K562 (cell line): Measurements from ENCODE around the gene BICD1. TPM values are rescaled to one million over a fixed set of nuclear protein-coding genes. Genes with fewer than 3 reads are reported as not detected.

Experiments
- ATAC-seq: fragments of 200-7000 bp; cut with Tn5 transposase; 3 replicates; pipeline ENCODE4 v1.9.1; 2020; ENCODE audit warnings: moderate library complexity
- BruUV-seq: library from RNA; stranded (reverse); fragments of 400-500 nt; replicated peaks from 2 replicates; lab custom pipeline; 2021; lab: Mats Ljungman, UMichigan
- CTCF ChIA-PET: fragments of 300-600 bp; formaldehyde crosslinking; extraction: SDS; loops from one replicate; lab custom pipeline; 2021; ENCODE audit warnings: low intra/inter-chr PET ratio; lab: Yijun Ruan, JAX
- POLR2A ChIA-PET: fragments of 300-600, 350-650 bp; sonication (Branson Sonifier 250); formaldehyde crosslinking; extraction: SDS; loops from one replicate; lab custom pipeline; 2021; ENCODE audit warnings: antibody characterized with exemption, inconsistent platforms; lab: Yijun Ruan, JAX
- DNase-seq, 4 experiments: peaks; one replicate each; pipeline versions ENCODE4 v3.0.0 to v3.0.0-alpha.2; 2011 to 2018; ENCODE audit warnings: low spot score in 3 of 4, mixed read lengths in 3 of 4; ENCODE audit errors: extremely low read depth in 1 of 4
- FAIRE-seq: peaks from 2 replicates; lab custom pipeline; 2011; peaks lifted over from hg19 to GRCh38; lab: Jason Lieb, UNC
- H2AFZ ChIP-seq: 2 replicates; pipeline ENCODE4 v1.6.0; 2011; ENCODE audit warnings: low read depth, low read length, control low read depth, inconsistent platforms
- H3K27ac ChIP-seq: fragments of 200-600 bp; 3 replicates; pipeline ENCODE4 v1.8.0; 2011; ENCODE audit warnings: low read depth, mild to moderate bottlenecking, control low read depth, inconsistent platforms, low read length, moderate library complexity, mixed read lengths; ENCODE audit errors: extremely low read depth
- H3K27me3 ChIP-seq, 2 experiments: fragments of 300-600 bp in 1 of 2; 2 replicates in 1 of 2; 3 replicates in 1 of 2; pipeline versions ENCODE4 v1.6.0 to v1.8.0; 2011; ENCODE audit warnings: inconsistent platforms in 2 of 2, low read length in 2 of 2, mild to moderate bottlenecking in 1 of 2, mixed read lengths in 1 of 2, moderate library complexity in 1 of 2; ENCODE audit not compliant: control insufficient read depth in 2 of 2, insufficient read depth in 2 of 2
- H3K36me3 ChIP-seq: fragments of 300-600 bp; 3 replicates; pipeline ENCODE4 v1.8.0; 2011; ENCODE audit warnings: mild to moderate bottlenecking, low read length, inconsistent platforms; ENCODE audit not compliant: control insufficient read depth, insufficient read depth
- H3K4me1 ChIP-seq, 2 experiments: fragments of 200-600 bp in 1 of 2; replicated peaks in 1 of 2; 2 replicates in 1 of 2; 3 replicates in 1 of 2; pipeline versions ENCODE4 v1.5.1 to v1.8.0; 2011; ENCODE audit warnings: inconsistent platforms in 2 of 2, low read length in 2 of 2, mild to moderate bottlenecking in 1 of 2, mixed read lengths in 1 of 2, moderate library complexity in 1 of 2; ENCODE audit not compliant: control insufficient read depth in 2 of 2, insufficient read depth in 2 of 2
- H3K4me2 ChIP-seq: 2 replicates; pipeline ENCODE4 v1.6.1; 2011; ENCODE audit warnings: low read length, control low read depth, inconsistent platforms, mixed read lengths; ENCODE audit not compliant: insufficient read depth
- H3K4me3 ChIP-seq: fragments of 200-600 bp; sonication (generic), shearing (Covaris generic); 2 replicates; pipeline ENCODE4 v1.5.1; 2016; ENCODE audit warnings: control low read depth, inconsistent platforms
- H3K79me2 ChIP-seq: fragments of 200-600 bp; 3 replicates; pipeline ENCODE4 v1.8.0; 2011; ENCODE audit warnings: low read length, inconsistent platforms; ENCODE audit not compliant: control insufficient read depth, insufficient read depth
- H3K9ac ChIP-seq, 2 experiments: 2 replicates each; pipeline versions ENCODE4 v1.6.0 to v1.6.1; 2011; ENCODE audit warnings: low read depth in 2 of 2, low read length in 2 of 2, control low read depth in 1 of 2, inconsistent platforms in 1 of 2, mild to moderate bottlenecking in 1 of 2, mixed read lengths in 1 of 2; ENCODE audit not compliant: insufficient read depth in 1 of 2
- H3K9me1 ChIP-seq: one replicate; pipeline ENCODE4 v1.6.0; 2011; ENCODE audit warnings: inconsistent platforms, mild to moderate bottlenecking, low read length, moderate library complexity; ENCODE audit not compliant: control insufficient read depth, insufficient read depth
- H3K9me3 ChIP-seq: replicated peaks from 2 replicates; pipeline ENCODE4 v1.5.1; 2011; ENCODE audit warnings: low read depth, low read length, inconsistent platforms; ENCODE audit not compliant: control insufficient read depth, insufficient read depth
- H4K20me1 ChIP-seq: replicated peaks from 2 replicates; pipeline ENCODE4 v1.6.1; 2011; ENCODE audit warnings: low read length, inconsistent platforms, mixed read lengths; ENCODE audit not compliant: control insufficient read depth, insufficient read depth
- ARID1B ChIP-seq: fragments of 450-650 bp; IDR thresholded peaks from 2 replicates; pipeline ENCODE4 v1.6.1; 2016; ENCODE audit warnings: antibody characterized with exemption, mild to moderate bottlenecking, inconsistent platforms
- BHLHE40 ChIP-seq: IDR thresholded peaks from 2 replicates; pipeline ENCODE4 v1.6.1; 2011; ENCODE audit warnings: low read length, improper control_type of control experiment
- CBFA2T3 ChIP-seq: fragments of 450-650 bp; IDR thresholded peaks from 2 replicates; pipeline ENCODE4 v1.6.1; 2017
- CTBP1 ChIP-seq: fragments of 450-650 bp; IDR thresholded peaks from 2 replicates; pipeline ENCODE4 v1.6.1; 2016; ENCODE audit warnings: borderline replicate concordance
- HDAC2 ChIP-seq: fragments of 450-650 bp; IDR thresholded peaks from 2 replicates; pipeline ENCODE4 v1.6.1; 2016; ENCODE audit warnings: mild to moderate bottlenecking
- HIVEP1 ChIP-seq: fragments of 250-450 bp; sonication (Bioruptor Pico); IDR thresholded peaks from 2 replicates; pipeline ENCODE4 v1.4.0; 2020; ENCODE audit warnings: mild to moderate bottlenecking
- HMBOX1 ChIP-seq: sonication (generic); IDR thresholded peaks from 2 replicates; pipeline ENCODE4 v1.6.1; 2016
- KDM1A ChIP-seq, 2 experiments: fragments of 450-650 bp; IDR thresholded peaks; 2 replicates each; pipeline ENCODE4 v1.6.1; 2016; ENCODE audit warnings: mild to moderate bottlenecking in 2 of 2
- LEF1 ChIP-seq: fragments of 450-650 bp; IDR thresholded peaks from 2 replicates; pipeline ENCODE4 v1.6.1; 2016; ENCODE audit warnings: mild to moderate bottlenecking
- MEIS2 ChIP-seq: fragments of 450-650 bp; IDR thresholded peaks from 2 replicates; pipeline ENCODE4 v1.6.1; 2014; ENCODE audit warnings: mild to moderate bottlenecking; ENCODE audit not compliant: partially characterized antibody
- NFE2 ChIP-seq: IDR thresholded peaks from 2 replicates; pipeline ENCODE4 v1.6.1; 2014; ENCODE audit warnings: antibody characterized with exemption, low read depth
- PKNOX1 ChIP-seq: fragments of 450-650 bp; IDR thresholded peaks from 2 replicates; pipeline ENCODE4 v1.6.1; 2016
- TAL1 ChIP-seq: fragments of 450-650 bp; IDR thresholded peaks from 2 replicates; pipeline ENCODE4 v1.6.1; 2016; ENCODE audit warnings: mild to moderate bottlenecking
- TBP ChIP-seq: optimal IDR thresholded peaks from 2 replicates; pipeline ENCODE3; 2011; ENCODE audit warnings: low read depth, low read length, improper control_type of control experiment
- TCF3 ChIP-seq: sonication (generic); formaldehyde crosslinking; IDR thresholded peaks from 2 replicates; pipeline ENCODE4 v1.4.0; 2020; ENCODE audit warnings: mild to moderate bottlenecking, missing genetic modification reagents
- TCF7 ChIP-seq: sonication (generic); IDR thresholded peaks from 2 replicates; pipeline ENCODE4 v1.6.1; 2016; ENCODE audit warnings: antibody characterized with exemption, borderline replicate concordance
- VEZF1 ChIP-seq: fragments of 200-800 bp; sonication (Bioruptor generic); IDR thresholded peaks from 2 replicates; pipeline ENCODE4 v1.6.1; 2017; ENCODE audit warnings: missing genetic modification characterization, missing compliant biosample characterization
- ZNF232 ChIP-seq: sonication (generic); formaldehyde crosslinking; IDR thresholded peaks from 2 replicates; pipeline ENCODE4 v1.8.0; 2022; ENCODE audit warnings: mild to moderate bottlenecking, missing genetic modification reagents
- ZNF395 ChIP-seq: fragments of 200-800 bp; sonication (Bioruptor generic); IDR thresholded peaks from 2 replicates; pipeline ENCODE4 v1.6.1; 2017; ENCODE audit warnings: missing genetic modification characterization, missing compliant biosample characterization
- ZNF79 ChIP-seq: fragments of 250-450 bp; sonication (Bioruptor Pico); IDR thresholded peaks from 2 replicates; pipeline ENCODE4 v1.4.0; 2020; ENCODE audit warnings: low read depth, mild to moderate bottlenecking, moderate library complexity
- WGBS: fragments of 100-300 bp; shearing (Covaris generic); methylation state at CpG from one replicate; pipeline ENCODE4 v1.1.6; 2016; ENCODE audit warnings: low coverage, mixed read lengths; ENCODE audit not compliant: insufficient coverage; ENCODE audit errors: missing lambda C conversion rate; 5-methylcytosine and 5-hydroxymethylcytosine counted together
- in situ Hi-C: fragments of 300-500 bp; cut with MboI; formaldehyde crosslinking; loops from 4 replicates; pipeline ENCODE4 v1.15.0; 2018; ENCODE audit warnings: inconsistent platforms, mixed read lengths
- intact Hi-C: fragments of 100-400 bp; cut with micrococcal nuclease; formaldehyde crosslinking; loops from 2 replicates; pipeline ENCODE4 v1.14.2; 2022
- polyA plus RNA-seq, 8 experiments: library from polyadenylated mRNA; depleted of rRNA in 4 of 8; stranded (reverse) in 5 of 8; unstranded in 3 of 8; fragments of >200 nt; fragmentation: Nextera tagmentation in 2 of 8; fragmentation: Illumina TruSeq in 1 of 8; extraction: Ambion mirVana in 2 of 8; extraction: Trizol in 1 of 8; gene quantifications; 2 replicates each; pipeline versions ENCODE4 v1.2.1 to v1.2.3, GENCODE V29; 2011 to 2014; ENCODE audit warnings: inconsistent platforms in 1 of 8, missing spikeins in 1 of 8
- total RNA-seq, 7 experiments: library from RNA; depleted of rRNA in 6 of 7; stranded (reverse); fragments of >200 nt in 6 of 7; fragmentation: Illumina TruSeq in 2 of 7; extraction: Trizol in 2 of 7; gene quantifications; 2 replicates each; pipeline versions ENCODE4 v1.2.1 to v1.2.3, GENCODE V29; 2011 to 2021; ENCODE audit warnings: low replicate concordance in 1 of 7

Gene BICD1
- total and polyA plus RNA-seq, 9 of the 15 experiments (the other 6 are each of a cell fraction or from before 2014, with no cell fraction given) = 3.5 to 21.1 (median 12.5) TPM

- TF ChIP-seq BHLHE40 = peak; percentile 83
- peak; percentile 33; the same call in 1 of the 2 replicates for TF ChIP-seq HMBOX1
- no peak for TF ChIP-seq NFE2
- TF ChIP-seq TBP = no peak
- peak; percentile 65 for TF ChIP-seq PKNOX1
- TF ChIP-seq ZNF395 (CRISPR knock-in tag) = no peak
- peak; percentile 20 for TF ChIP-seq MEIS2
- peak; percentile 52; the same call in 1 of the 2 replicates for TF ChIP-seq TCF7
- TF ChIP-seq ZNF232 (CRISPR knock-in tag) = no peak
- TF ChIP-seq KDM1A (IDR thresholded peaks at IDR 0.05) = 0 out of 4 replicates have a peak, but pooled peaks have one; percentile 31 to 43
- peak; percentile 14; the same call in 1 of the 2 replicates for TF ChIP-seq CTBP1
- TF ChIP-seq HDAC2 = 0 out of 2 replicates have a peak, but pooled peaks have one; percentile 23
- TF ChIP-seq VEZF1 (CRISPR knock-in tag) = 0 out of 2 replicates have a peak, but pooled peaks have one; percentile 20
- TF ChIP-seq LEF1 = peak; percentile 65; the same call in 1 of the 2 replicates
- TF ChIP-seq HIVEP1 (CRISPR knock-in tag) = no peak
- TF ChIP-seq TAL1 = peak; percentile 24; the same call in 1 of the 2 replicates
- 0 out of 2 replicates have a peak, but pooled peaks have one; percentile 10 for TF ChIP-seq ARID1B
- peak; percentile 13; the same call in 1 of the 2 replicates for TF ChIP-seq TCF3 (CRISPR knock-in tag)
- TF ChIP-seq CBFA2T3 = peak; percentile 42
- no peak for TF ChIP-seq ZNF79 (CRISPR knock-in tag)
These were observed 312.9 kb downstream of the BICD1 start for GRCh38 chr12:32419520-32419960.

More at GRCh38 chr12:32419520-32419960, 312.9 kb downstream of the BICD1 start:
- ATAC-seq (peak; percentile 82), DNase-seq (peak in 1 of 4 experiments; percentile 24), FAIRE-seq (peak; percentile 65)
- Histone ChIP-seq H3K9ac (no peak overlapping the region), H3K27ac (no peak overlapping the region; the same call in 2 of the 3 replicates), H4K20me1 (no peaks in the 10 kb centered on the region), H3K27me3 (no peaks in the 10 kb centered on the region), H3K9me1 (no peaks in the 10 kb centered on the region), H3K9me3 (no peaks in the 10 kb centered on the region), H3K36me3 (no peaks in the 10 kb centered on the region), H3K4me3 (no peak overlapping the region), H2AFZ (no peak overlapping the region), H3K4me2 (no peak overlapping the region), H3K4me1 (no peaks in the 10 kb centered on the region; a peak in 1 of 5 replicates), H3K79me2 (no peaks in the 10 kb centered on the region)
- no TSS peak for BruUV-seq
- 0% methylated on average over 2 of the region's 2 CpGs for WGBS
- intact Hi-C loops = no loop called here
- ChIA-PET CTCF (no interaction called here), POLR2A (no interaction called here)
- in situ Hi-C loops = no loop called here
